ENCODE measurements around the gene EAF1.
A peak's percentile ranks its signal among the peaks of the same experiment; 100 is the strongest.
"Not testable (repeated sequence)": the region's sequence is repeated elsewhere in the genome, so short reads cannot be mapped to it uniquely, and the experiment has no call there.

Gene EAF1

GRCh38 chr3:15427182-15427880 lies at the start of gene EAF1, which contains the start of gene METTL6:
TSS of gene EAF1 (plus strand) at chr3:15427598. CDS start at chr3:15427780, 182 bp downstream.
TSS of gene METTL6 (minus strand) at chr3:15427544. CDS start at chr3:15426511, 1,033 bp downstream.
- FAIRE-seq = no peak

GRCh38 chr3:15377961-15378791 lies 49.2 kb upstream of the EAF1 start:
- FAIRE-seq = peak; percentile 75
- DNase-seq (ENCODE audit: low spot score) = peak; percentile 77

More at GRCh38 chr3:15427182-15427880, at the start of gene EAF1, which contains the start of gene METTL6:
- peak; percentile 41 for DNase-seq (ENCODE audit: low spot score)

DNA sequence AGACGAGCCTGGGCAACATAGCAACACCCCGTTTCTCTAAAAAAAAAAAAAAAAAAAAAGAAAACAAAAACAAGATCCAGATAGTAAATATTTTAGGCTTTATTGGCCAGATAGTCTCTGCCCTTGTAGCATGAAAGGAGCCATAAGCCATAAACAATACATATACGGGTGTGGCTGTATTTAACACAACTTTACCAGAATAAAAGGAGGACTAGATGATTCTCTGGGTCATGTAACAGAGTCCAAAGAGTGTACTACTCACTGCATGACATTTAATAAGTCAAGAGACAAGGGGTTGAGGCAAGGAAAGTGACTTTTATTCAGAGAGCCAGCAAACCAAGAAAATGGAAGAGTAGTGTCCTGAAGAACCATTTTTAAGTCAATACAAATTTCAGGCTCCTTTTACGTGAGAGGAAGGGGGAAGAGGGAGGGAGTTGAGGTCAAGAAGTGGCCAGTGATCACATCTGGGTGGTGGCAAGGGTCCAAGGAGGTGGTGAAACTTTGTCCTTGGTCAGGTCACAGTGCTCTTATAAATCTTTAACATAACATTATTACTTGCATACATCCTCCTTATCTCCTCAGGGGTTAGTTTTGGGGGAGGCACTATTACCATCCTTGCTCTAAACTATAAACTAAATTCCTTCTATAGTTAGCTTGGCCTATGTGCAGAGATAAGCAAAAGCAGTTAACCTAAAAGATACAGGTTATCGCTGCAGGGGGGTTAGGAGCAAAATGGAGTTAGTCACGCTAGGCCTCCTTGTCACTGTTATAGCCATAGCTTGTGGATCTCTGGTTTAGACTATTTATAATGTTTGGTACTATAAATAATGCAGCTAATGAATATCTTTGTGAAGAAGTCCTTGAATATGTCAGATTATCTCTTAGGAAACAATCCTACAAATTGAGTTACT lies 46.2 kb upstream of the EAF1 start:
- DNase-seq (ENCODE audit: low spot score) (no peak), FAIRE-seq (no peak)

- DNase-seq (ENCODE audit: low spot score) (no peak), FAIRE-seq (no peak)
Measured at GRCh38 chr3:15382405-15382923, 44.9 kb upstream of the EAF1 start.

DNA sequence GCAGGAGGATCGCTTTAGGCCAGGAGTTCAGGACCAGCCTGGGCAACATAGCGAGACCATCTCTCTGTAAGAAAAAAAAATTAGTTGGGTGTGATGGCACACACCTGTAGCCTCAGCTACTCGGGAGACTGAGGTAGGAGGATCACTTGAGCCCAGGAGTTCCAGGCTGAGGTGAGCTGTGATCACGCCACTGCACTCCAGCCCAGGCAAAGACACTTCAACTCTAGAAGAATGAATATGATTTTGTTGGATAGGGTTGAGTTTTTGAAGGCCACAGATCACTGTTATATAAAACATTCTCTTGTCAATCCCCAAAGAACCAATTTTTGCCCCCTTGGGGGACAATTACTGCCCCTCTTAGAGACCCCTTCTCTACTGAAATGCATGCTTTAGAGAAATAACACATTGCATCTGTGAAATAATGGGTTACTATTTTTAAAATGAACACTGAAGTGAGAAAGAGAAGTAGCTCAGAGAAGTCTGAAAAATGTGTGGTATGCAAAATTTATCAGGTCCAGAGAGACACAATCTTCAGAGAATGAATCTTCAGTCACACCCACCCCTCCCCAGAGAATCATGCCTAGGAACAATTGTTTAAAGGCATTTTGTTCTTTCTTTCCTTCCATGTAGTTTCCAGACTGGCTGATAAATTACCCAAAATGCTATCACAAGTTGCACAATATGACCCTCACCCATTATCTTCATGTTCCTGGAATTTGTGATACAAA lies 42.7 kb upstream of the EAF1 start:
- DNase-seq (ENCODE audit: low spot score) (no peak), FAIRE-seq (no peak)

GRCh38 chr3:15385238-15385695 lies 42.1 kb upstream of the EAF1 start:
- FAIRE-seq; DNase-seq (ENCODE audit: low spot score): not testable (repeated sequence)

GRCh38 chr3:15385901-15386653 lies 41.3 kb upstream of the EAF1 start:
- FAIRE-seq = no peak
- no peak for DNase-seq (ENCODE audit: low spot score)

DNA sequence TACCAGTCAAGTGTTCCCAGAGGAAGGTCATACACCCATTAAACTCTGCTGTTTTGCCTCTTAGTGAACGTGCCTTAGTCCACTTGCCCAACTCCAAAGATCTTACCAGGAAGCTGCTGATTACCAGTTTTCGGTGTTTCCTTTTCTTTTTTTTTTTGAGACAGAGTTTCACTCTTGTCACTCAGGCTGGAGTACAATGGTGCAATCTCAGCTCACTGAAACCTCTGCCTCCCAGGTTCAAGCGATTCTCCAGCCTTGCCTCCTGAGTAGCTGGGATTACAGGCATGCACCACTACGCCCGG lies 40.8 kb upstream of the EAF1 start:
- not testable (repeated sequence) for FAIRE-seq; DNase-seq (ENCODE audit: low spot score)

DNA sequence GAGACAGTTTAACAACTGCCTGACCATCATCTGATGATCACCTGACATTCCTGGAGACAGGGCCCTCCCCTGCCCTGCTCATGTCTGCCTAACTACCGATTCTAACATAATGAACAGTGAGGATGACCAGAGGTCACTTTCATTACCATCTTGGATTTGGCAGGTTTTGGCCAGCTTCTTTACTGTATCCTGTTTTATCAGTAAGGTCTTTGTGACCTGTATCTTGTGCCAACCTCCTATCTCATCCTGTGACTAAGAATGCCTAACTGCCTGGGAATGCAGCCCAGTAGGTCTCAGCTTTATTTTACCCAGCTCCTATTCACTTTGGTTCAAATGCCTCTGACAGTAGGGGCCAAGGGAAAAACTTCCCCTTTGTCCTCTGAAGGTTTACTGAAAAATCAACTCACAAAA lies 40.2 kb upstream of the EAF1 start:
- DNase-seq (ENCODE audit: low spot score) = peak; percentile 66
- peak; percentile 72 for FAIRE-seq

DNA sequence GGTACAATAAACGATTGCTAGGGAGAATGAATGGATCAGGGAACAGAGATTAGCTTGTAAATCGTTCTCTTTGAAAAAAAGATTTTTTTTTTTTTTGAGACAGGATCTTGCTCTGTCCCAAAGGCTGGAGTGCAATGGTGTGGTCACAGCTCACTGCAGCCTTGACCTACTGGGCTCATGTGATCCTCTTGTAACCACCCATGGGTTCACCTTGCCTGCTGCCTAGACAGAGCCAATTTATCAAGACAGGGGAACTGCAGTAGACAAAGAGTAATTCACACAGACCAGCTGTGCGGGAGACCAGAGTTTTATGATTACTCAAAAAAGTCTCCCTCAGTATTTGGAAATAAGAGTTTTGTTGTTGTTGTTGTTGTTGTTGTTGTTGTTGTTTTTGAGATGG lies 39.7 kb upstream of the EAF1 start:
- no peak for FAIRE-seq
- DNase-seq (ENCODE audit: low spot score) = peak; percentile 19

GRCh38 chr3:15388335-15388734 lies 39.1 kb upstream of the EAF1 start:
- FAIRE-seq; DNase-seq (ENCODE audit: low spot score): not testable (repeated sequence)

DNA sequence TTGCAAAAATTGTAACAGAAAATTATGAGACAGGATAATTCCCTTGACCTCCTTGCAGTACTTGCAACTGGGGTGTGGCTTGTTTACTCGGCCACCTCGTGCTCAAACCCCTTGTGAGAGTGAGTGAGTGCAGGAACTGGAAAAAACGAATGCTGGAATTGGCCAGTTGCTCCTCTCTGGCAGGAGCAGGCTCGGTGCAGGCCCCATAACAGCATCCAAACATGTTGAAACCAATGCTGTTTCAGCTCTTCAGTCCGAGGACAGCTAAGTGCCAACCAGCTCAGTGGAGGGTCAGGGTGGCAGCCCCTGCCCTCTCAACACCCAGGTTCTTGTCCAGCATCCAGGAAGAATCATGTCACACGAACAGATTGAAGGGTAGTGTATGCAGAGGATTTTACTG lies 36.9 kb upstream of the EAF1 start:
- DNase-seq (ENCODE audit: low spot score) (no peak), FAIRE-seq (no peak)

GRCh38 chr3:15391007-15391406 lies 36.4 kb upstream of the EAF1 start:
- no peak for FAIRE-seq
- no peak for DNase-seq (ENCODE audit: low spot score)

DNA sequence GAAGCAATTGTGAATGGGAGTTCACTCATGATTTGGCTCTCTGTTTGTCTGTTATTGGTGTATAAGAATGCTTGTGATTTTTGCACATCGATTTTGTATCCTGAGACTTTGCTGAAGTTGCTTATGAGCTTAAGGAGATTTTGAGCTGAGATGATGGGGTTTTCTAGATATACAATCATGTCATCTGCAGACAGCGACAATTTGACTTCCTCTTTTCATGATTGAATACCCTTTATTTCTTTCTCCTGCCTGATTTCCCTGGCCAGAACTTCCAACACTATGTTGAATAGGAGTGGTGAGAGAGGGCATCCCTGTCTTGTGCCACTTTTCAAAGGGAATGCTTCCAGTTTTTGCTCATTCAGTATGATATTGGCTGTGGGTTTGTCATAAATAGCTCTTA lies 34.1 kb upstream of the EAF1 start:
- DNase-seq (ENCODE audit: low spot score); FAIRE-seq: not testable (repeated sequence)

DNA sequence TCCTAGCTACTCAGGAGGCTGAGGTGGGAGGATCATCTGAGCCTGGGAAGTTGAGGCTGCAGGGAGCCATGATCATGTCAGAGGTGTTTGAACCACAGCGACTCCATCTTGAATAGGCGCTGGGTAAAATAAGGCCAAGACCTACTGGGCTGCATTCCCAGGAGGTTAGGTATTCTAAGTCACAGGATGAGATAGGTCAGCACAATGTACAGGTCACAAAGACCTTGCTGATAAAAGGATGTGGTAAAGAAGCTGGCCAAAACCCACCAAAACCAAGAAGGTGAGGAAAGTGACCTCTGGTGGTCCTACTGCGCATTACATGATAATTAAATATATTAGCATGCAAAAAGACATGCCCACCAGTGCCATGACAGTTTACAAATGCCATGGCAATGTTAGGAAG lies 28.7 kb upstream of the EAF1 start:
- peak; percentile 8 for FAIRE-seq
- DNase-seq (ENCODE audit: low spot score) = peak; percentile 47

DNA sequence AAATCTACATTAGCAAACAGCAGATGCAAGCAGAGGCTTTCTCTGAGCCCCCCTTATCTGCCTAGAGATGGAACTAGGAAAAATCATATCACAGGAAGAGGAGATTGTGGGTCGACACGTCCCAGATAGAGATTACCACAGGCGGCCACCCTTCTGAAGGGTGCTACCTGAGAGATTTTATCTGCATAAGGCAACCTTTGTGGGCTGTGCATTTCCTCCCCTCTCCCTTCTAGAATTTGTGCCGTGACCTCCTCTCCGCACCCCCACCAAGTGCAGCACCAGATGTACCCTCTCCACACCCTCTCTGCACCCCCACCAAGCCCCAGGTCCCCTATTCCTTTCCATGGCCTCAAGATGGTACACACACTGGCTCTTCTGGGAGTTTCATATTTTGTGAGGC lies 27.4 kb upstream of the EAF1 start:
- FAIRE-seq = no peak
- DNase-seq (ENCODE audit: low spot score) = no peak

GRCh38 chr3:15401936-15402335 lies 25.5 kb upstream of the EAF1 start:
- no peak for DNase-seq (ENCODE audit: low spot score)
- no peak for FAIRE-seq

GRCh38 chr3:15403495-15403894 lies 23.9 kb upstream of the EAF1 start:
- DNase-seq (ENCODE audit: low spot score) (no peak), FAIRE-seq (no peak)

DNA sequence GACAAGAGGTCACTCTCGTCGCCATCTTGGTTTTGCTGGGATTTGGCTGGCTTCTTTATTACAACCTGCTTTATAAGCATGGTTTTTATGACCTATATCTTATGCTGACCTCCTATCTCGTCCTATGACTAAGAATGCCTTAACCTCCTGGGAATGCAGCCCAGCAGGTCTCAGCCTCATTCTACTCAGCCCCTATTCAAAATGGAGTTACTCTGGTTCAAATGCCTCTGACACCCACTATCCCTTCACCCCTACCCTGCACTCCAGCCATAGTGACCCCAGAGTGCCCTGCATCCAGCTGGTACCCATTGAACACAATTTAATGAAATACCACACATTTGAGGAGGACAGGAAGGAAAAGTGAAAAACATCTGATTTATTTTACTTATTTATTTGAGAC lies 23.4 kb upstream of the EAF1 start:
- DNase-seq (ENCODE audit: low spot score) (no peak), FAIRE-seq (no peak)

- FAIRE-seq = no peak
- no peak for DNase-seq (ENCODE audit: low spot score)
Measured at GRCh38 chr3:15404767-15405166, 22.6 kb upstream of the EAF1 start.
